Peyer's patch (tissue), 4 donors: ENCODE measurements around the gene RELT.

ENCODE experiments used
- CTCF ChIP-seq, 6 experiments: fragments of 450-650 bp in 4 of 6; fragments of 200-600 bp in 2 of 6; sonication (generic) in 1 of 6; IDR thresholded peaks; one replicate each; pipeline ENCODE4 v1.5.1; 2017 to 2019; ENCODE audit warnings: antibody characterized with exemption in 6 of 6, mild to moderate bottlenecking in 3 of 6, moderate library complexity in 1 of 6
- POLR2A ChIP-seq, 2 donors: fragments of 450-650 bp; IDR thresholded peaks; one replicate each; pipeline ENCODE4 v1.5.1; 2017; ENCODE audit warnings: antibody characterized with exemption in 2 of 2, mild to moderate bottlenecking in 2 of 2, moderate library complexity in 2 of 2

GRCh38 chr11:73396985-73397384 lies 20.8 kb downstream of the RELT start:
- TF ChIP-seq CTCF (IDR thresholded peaks at IDR 0.05) (no peak), POLR2A (IDR thresholded peaks at IDR 0.05) (no peak)
